GM12878 (cell line): ENCODE results near the gene IQCC.

Experiments
- ATF2 ChIP-seq: IDR thresholded peaks from 2 replicates; pipeline ENCODE4 v1.6.1; 2012; ENCODE audit warnings: low read length, inconsistent platforms
- CTCF ChIP-seq, 3 experiments: IDR thresholded peaks in 2 of 3; conservative IDR thresholded peaks in 1 of 3; 2 replicates each; pipeline ENCODE4 v1.5.1; 2011; ENCODE audit warnings: low read depth in 3 of 3, low read length in 3 of 3, mild to moderate bottlenecking in 3 of 3, control low read depth in 2 of 3, moderate library complexity in 2 of 3, inconsistent platforms in 1 of 3, mixed read lengths in 1 of 3; ENCODE audit not compliant: control insufficient read depth in 2 of 3, insufficient read depth in 1 of 3; ENCODE audit errors: extremely low read depth in 1 of 3
- EP300 ChIP-seq, 2 experiments: fragments of 150-350 bp in 1 of 2; IDR thresholded peaks; 2 replicates each; pipeline ENCODE4 v1.6.1; 2011 to 2012; ENCODE audit warnings: low read depth in 2 of 2, low read length in 2 of 2, borderline replicate concordance in 1 of 2, improper control_type of control experiment in 1 of 2, inconsistent platforms in 1 of 2; ENCODE audit not compliant: control insufficient read depth in 1 of 2
- EZH2 ChIP-seq: IDR thresholded peaks from 2 replicates; pipeline ENCODE4 v1.6.1; 2012; ENCODE audit warnings: low read depth, mild to moderate bottlenecking, control low read depth, inconsistent platforms, low read length, borderline replicate concordance; ENCODE audit not compliant: control insufficient read depth
- GABPA ChIP-seq: IDR thresholded peaks from 2 replicates; pipeline ENCODE4 v1.6.1; 2014; ENCODE audit warnings: antibody characterized with exemption, low read depth, mild to moderate bottlenecking, inconsistent platforms
- GATAD2B ChIP-seq: fragments of 450-650 bp; conservative IDR thresholded peaks from 2 replicates; pipeline ENCODE4 v1.6.1; 2017; ENCODE audit warnings: low read depth, mild to moderate bottlenecking, moderate library complexity
- NFXL1 ChIP-seq: fragments of 450-650 bp; IDR thresholded peaks from 2 replicates; pipeline ENCODE4 v1.6.1; 2017; ENCODE audit warnings: antibody characterized with exemption, mild to moderate bottlenecking, borderline replicate concordance
- NFYB ChIP-seq: IDR thresholded peaks from 2 replicates; pipeline ENCODE4 v1.6.1; 2011; ENCODE audit warnings: low read depth, mild to moderate bottlenecking, low read length, improper control_type of control experiment, moderate library complexity; ENCODE audit not compliant: insufficient read depth
- POLR2A ChIP-seq: IDR thresholded peaks from 2 replicates; pipeline ENCODE4 v1.6.1; 2011; ENCODE audit warnings: low read depth, mild to moderate bottlenecking, low read length
- POLR2AphosphoS2 ChIP-seq: IDR thresholded peaks from 2 replicates; pipeline ENCODE4 v1.6.1; 2011; ENCODE audit warnings: low read depth, mild to moderate bottlenecking, low read length, improper control_type of control experiment, moderate library complexity
- RCOR1 ChIP-seq: conservative IDR thresholded peaks from 2 replicates; pipeline ENCODE4 v1.6.1; 2012; ENCODE audit warnings: low read depth, low read length, improper control_type of control experiment
- SP1 ChIP-seq: IDR thresholded peaks from one replicate; pipeline ENCODE4 v1.6.1; 2011; ENCODE audit warnings: low read depth, low read length
- ZBTB33 ChIP-seq: fragments of 450-650 bp; IDR thresholded peaks from 2 replicates; pipeline ENCODE4 v1.6.1; 2017; ENCODE audit warnings: mild to moderate bottlenecking

- TF ChIP-seq EP300 (IDR thresholded peaks at IDR 0.05; ENCODE audit: borderline replicate concordance in 1 of 2, control insufficient read depth in 1 of 2, low read depth in 2 of 2, low read length in 2 of 2) (no peak), CTCF (IDR thresholded peaks at IDR 0.05 in 2 of 3, conservative IDR thresholded peaks at IDR 0.05 in 1 of 3; ENCODE audit: control insufficient read depth in 2 of 3, extremely low read depth in 1 of 3, insufficient read depth in 1 of 3, low read depth in 3 of 3, low read length in 3 of 3) (no peak), RCOR1 (no peak), POLR2A (0 out of 2 replicates have a peak, but pooled peaks have one; percentile 29), EZH2 (no peak), SP1 (no peak), ATF2 (no peak), GABPA (no peak), ZBTB33 (no peak), GATAD2B (no peak), NFYB (no peak), POLR2AphosphoS2 (no peak), NFXL1 (no peak)
Observed at GRCh38 chr1:32194984-32195383, 10.5 kb upstream of the IQCC start.
